Lung (tissue), 12 donors: ENCODE data around the gene LEF1. TPM values are rescaled to one million over a fixed set of nuclear protein-coding genes. Genes with fewer than 3 reads are reported as not detected.

ENCODE experiments used
- ATAC-seq: fragments of 200-7000 bp; cut with Tn5 transposase; one replicate; pipeline ENCODE4 v1.9.1; 2020; ENCODE audit warnings: moderate number of reproducible peaks; ENCODE audit not compliant: insufficient read depth, low FRiP score
- DNase-seq, 3 donors: peaks; one replicate each; pipeline ENCODE4 v3.0.0-alpha.2; 2013 to 2017
- H3K27ac ChIP-seq, 2 donors: one replicate each; pipeline ENCODE4 v1.5.1; 2013; ENCODE audit warnings: mild to moderate bottlenecking in 2 of 2, moderate library complexity in 2 of 2, control low read depth in 1 of 2, inconsistent platforms in 1 of 2, low read depth in 1 of 2, low read length in 1 of 2
- H3K27me3 ChIP-seq, 3 donors: one replicate each; pipeline ENCODE4 v1.5.1; 2013; ENCODE audit warnings: low read length in 2 of 3; ENCODE audit not compliant: control insufficient read depth in 3 of 3, insufficient read depth in 3 of 3
- H3K36me3 ChIP-seq, 4 donors: one replicate each; pipeline ENCODE4 v1.5.1; 2013; ENCODE audit warnings: low read length in 4 of 4, mild to moderate bottlenecking in 1 of 4, moderate library complexity in 1 of 4; ENCODE audit not compliant: control insufficient read depth in 4 of 4, insufficient read depth in 4 of 4
- H3K4me1 ChIP-seq, 5 donors: one replicate each; pipeline ENCODE4 v1.5.1; 2013; ENCODE audit warnings: low read length in 5 of 5, mild to moderate bottlenecking in 2 of 5, moderate library complexity in 1 of 5; ENCODE audit not compliant: control insufficient read depth in 5 of 5, insufficient read depth in 5 of 5
- H3K4me3 ChIP-seq: one replicate; pipeline ENCODE4 v1.5.1; 2013; ENCODE audit warnings: mild to moderate bottlenecking, control low read depth, moderate library complexity
- H3K9ac ChIP-seq, 2 donors: one replicate each; pipeline ENCODE4 v1.5.1; 2013; ENCODE audit warnings: low read length in 2 of 2, control low read depth in 1 of 2; ENCODE audit not compliant: insufficient read depth in 1 of 2
- H3K9me3 ChIP-seq, 4 donors: one replicate each; pipeline ENCODE4 v1.5.1; 2013; ENCODE audit warnings: low read length in 3 of 4, mild to moderate bottlenecking in 1 of 4, moderate library complexity in 1 of 4; ENCODE audit not compliant: control insufficient read depth in 4 of 4, insufficient read depth in 3 of 4
- WGBS, 2 donors: extraction: QIAGEN DNeasy Blood & Tissue Kit; methylation state at CpG; one replicate each; pipeline ENCODE4 v1.1.7; 2013; 5-methylcytosine and 5-hydroxymethylcytosine counted together
- polyA plus RNA-seq, 2 donors: library from polyadenylated mRNA; stranded (reverse); fragments of 200-250 nt; gene quantifications; one replicate each; pipeline ENCODE4 v1.2.1, GENCODE V29; 2013
- total RNA-seq, 2 donors: library from RNA; depleted of rRNA in 1 of 2; stranded (reverse); fragments of >200 nt in 1 of 2; gene quantifications; one replicate each; pipeline ENCODE4 v1.2.1, GENCODE V29; 2014 to 2021
- TF ChIP-seq, protein P1 (sequence below): IDR thresholded peaks from 2 replicates; pipeline ENCODE4 v1.5.1; 2012; ENCODE audit warnings: mild to moderate bottlenecking; ENCODE audit errors: control extremely low read depth, extremely low read depth
- donor health status: control.
- donor health status: control.
- donor health status: Bipolar disorder and iron deficiency.
- donor health status: healthy.
- donor health status: DM: yes; HTN: yes; CAD: no.

The LEF1 gene
- total and polyA plus RNA-seq, 4 donors, result 2.7 to 25.4 (median 4.0) TPM

DNA sequence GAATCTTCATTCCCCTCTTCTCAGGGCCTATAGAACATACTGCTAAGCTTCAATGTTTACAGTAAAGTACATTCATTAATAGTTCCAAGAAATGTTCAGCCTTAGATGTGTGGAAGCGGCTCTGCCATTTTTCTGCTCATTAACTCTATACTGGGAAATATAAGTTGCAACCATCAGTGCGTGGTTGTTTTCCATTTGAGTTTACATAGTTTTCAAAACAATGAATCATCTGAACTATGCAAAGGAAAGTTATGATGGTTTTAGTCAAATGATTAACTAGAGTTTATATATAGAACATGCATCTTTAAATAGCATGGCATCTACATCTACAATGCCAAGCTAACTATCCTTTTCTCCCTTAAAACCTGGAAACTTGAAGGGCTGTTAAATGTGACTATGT lies 29.6 kb downstream of the LEF1 start:
- WGBS, 2 donors, result 90 to 91% methylated on average over 2 of the region's 2 CpGs
- Histone ChIP-seq H3K36me3 (no peaks in the 10 kb centered on the region), H3K9ac (no peak overlapping the region), H3K27me3 (no peaks in the 10 kb centered on the region), H3K4me3 (no peak overlapping the region), H3K9me3 (no peaks in the 10 kb centered on the region), H3K4me1 (peaks cover 0 to 13% (median 2%) of the 10 kb centered on the region in 5 donors), H3K27ac (no peak overlapping the region)
- TF ChIP-seq, protein P1, sequence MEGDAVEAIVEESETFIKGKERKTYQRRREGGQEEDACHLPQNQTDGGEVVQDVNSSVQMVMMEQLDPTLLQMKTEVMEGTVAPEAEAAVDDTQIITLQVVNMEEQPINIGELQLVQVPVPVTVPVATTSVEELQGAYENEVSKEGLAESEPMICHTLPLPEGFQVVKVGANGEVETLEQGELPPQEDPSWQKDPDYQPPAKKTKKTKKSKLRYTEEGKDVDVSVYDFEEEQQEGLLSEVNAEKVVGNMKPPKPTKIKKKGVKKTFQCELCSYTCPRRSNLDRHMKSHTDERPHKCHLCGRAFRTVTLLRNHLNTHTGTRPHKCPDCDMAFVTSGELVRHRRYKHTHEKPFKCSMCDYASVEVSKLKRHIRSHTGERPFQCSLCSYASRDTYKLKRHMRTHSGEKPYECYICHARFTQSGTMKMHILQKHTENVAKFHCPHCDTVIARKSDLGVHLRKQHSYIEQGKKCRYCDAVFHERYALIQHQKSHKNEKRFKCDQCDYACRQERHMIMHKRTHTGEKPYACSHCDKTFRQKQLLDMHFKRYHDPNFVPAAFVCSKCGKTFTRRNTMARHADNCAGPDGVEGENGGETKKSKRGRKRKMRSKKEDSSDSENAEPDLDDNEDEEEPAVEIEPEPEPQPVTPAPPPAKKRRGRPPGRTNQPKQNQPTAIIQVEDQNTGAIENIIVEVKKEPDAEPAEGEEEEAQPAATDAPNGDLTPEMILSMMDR, result no peak
- ATAC-seq (no peak), DNase-seq (no peak)

DNA sequence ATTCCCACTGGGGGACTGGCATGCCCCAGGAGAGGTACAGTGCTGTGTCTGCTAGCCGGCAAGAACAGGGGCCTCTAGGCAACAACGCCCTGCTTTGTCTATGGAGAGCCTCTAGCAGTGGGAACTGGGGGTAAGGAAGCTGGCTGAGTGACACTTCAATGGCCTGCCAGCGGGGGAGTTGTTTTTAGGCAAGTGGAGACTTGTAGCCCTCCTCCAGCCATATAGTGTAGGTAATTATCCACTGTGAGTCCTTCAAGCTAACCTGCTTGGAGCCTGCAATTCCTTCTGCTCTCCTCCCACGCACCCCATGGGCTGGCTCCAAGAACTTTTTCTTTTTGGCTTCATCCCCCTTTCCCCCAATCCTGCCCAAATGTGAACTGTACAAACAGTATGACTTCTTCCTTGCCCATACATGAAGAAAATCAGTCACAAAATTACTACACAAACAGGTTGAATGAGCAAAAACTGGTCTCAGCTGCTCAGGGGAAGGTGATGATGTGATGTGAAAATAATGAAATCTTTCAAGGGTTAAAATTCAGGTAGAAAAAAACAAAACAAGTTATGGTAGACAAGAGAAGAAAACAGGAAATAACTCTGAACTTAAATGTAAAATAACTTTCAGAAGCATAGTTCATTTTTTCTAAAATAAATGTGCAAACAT lies 33.1 kb downstream of the LEF1 start:
- no peak for ATAC-seq
- H3K27ac ChIP-seq, result no peak overlapping the region

DNA sequence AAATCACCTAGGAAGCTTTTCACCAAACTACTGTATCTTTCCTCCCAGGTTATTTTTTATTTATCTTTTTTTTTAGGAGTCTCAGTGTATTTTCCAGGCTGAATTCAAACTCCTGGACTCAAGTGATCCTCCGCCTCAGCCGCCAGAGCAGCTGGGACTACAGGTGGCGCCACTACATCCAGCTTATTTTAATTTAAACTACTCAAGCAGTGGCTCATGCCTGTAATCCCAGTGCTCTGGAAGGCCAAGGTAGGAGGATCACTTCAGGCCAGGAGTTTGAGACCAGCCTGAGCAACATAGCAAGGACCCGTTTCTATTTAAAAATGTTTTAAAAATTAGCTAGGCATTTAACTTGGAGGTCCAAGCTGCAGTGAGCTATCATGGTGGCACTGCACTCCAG lies 37.8 kb downstream of the LEF1 start:
- Histone ChIP-seq H3K9me3 (no peaks in the 10 kb centered on the region), H3K4me1 (no peaks in the 10 kb centered on the region), H3K4me3 (no peak overlapping the region), H3K27me3 (no peaks in the 10 kb centered on the region), H3K9ac (no peak overlapping the region), H3K36me3 (no peaks in the 10 kb centered on the region), H3K27ac (no peak overlapping the region)
- DNase-seq, result no peak
- 94% methylated on average over 4 of the region's 4 CpGs for WGBS, 2 donors
- ATAC-seq, result no peak
- TF ChIP-seq, protein P1, result no peak

More for the DNA sequence above, 33.1 kb downstream of the LEF1 start:
- TF ChIP-seq, protein P1, result no peak
- no peak overlapping the region for H3K4me3 ChIP-seq
- H3K36me3 ChIP-seq, result no peaks in the 10 kb centered on the region
- H3K4me1 ChIP-seq, result peaks cover 0 to 2% (median 0%) of the 10 kb centered on the region in 5 donors
- no peaks in the 10 kb centered on the region for H3K9me3 ChIP-seq
- no peaks in the 10 kb centered on the region for H3K27me3 ChIP-seq
- WGBS, 2 donors, result 67 to 80% methylated on average over 4 of the region's 4 CpGs
- H3K9ac ChIP-seq, result no peak overlapping the region
- no peak for DNase-seq

DNA sequence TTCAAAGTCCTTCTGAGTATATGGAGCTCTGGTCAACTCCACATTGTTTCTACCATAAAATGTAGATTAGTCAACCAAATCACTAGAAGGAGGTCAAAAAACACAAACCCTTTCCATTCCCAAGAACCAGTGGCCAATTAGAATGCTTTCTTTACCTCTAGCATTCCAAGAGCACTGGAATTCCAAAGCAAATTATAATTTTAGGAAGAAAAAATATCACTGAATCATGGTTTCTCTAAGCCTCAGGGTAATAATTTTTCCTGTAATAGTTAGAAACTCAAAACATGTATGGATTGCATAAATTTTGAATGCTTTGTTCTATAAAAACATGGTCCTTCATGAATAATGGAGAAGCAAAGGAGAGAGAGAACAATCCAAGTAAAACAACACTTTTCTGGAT lies 39.5 kb downstream of the LEF1 start:
- Histone ChIP-seq H3K4me3 (no peak overlapping the region), H3K27me3 (no peaks in the 10 kb centered on the region), H3K27ac (no peak overlapping the region), H3K9me3 (no peaks in the 10 kb centered on the region), H3K4me1 (no peaks in the 10 kb centered on the region), H3K36me3 (no peaks in the 10 kb centered on the region), H3K9ac (no peak overlapping the region)
- ATAC-seq, result no peak
- no peak for DNase-seq
- TF ChIP-seq, protein P1, result no peak
